HG02852 (cell line): Measurements from ENCODE around the gene GOLGA8R.
"Not testable (repeated sequence)": the region's sequence is repeated elsewhere in the genome, so short reads cannot be mapped to it uniquely, and the experiment has no call there.

Experiments
- ATAC-seq: cut with Tn5 transposase; IDR thresholded peaks from one replicate; pipeline ENCODE4 v1.9.1; 2021; ENCODE audit warnings: mild to moderate bottlenecking, moderate library complexity; ENCODE audit not compliant: unreplicated experiment

Gene GOLGA8R, protein sequence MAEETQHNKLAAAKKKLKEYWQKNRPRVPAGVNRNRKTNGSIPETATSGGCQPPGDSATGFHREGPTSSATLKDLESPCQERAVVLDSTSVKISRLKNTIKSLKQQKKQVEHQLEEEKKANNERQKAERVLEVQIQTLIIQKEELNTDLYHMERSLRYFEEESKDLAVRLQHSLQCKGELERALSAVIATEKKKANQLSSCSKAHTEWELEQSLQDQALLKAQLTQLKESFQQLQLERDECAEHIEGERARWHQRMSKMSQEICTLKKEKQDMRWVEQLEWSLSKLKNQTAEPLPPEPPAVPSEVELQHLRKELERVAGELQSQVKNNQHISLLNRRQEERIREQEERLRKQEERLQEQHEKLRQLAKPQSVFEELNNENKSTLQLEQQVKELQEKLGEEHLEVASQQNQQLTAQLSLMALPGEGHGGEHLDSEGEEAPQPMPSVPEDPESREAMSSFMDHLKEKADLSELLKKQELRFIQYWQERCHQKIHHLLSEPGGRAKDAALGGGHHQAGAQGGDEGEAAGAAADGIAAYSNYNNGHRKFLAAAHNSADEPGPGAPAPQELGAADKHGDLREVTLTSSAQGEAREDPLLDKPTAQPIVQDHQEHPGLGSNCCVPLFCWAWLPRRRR

DNA sequence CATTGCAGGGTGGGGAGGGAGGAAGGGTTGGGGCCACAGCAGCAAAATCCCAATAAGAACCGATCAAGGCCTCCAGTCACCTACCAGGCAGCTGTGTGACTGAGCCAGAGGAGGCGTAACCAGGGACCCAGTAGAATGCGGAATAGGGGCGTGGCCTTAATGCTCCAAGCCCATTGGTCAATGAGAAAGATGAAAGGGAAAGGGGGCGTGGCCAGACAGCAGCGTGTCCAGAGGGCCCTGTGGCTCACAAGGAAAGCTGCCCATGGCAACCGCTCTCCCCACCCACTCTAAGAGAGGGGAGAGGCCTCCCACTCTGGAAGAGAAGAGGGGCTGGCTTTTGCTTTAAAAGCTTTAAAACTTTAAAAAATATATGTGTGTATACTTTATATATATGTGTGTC is at the start of gene GOLGA8R:
TSS of gene GOLGA8R (minus strand) at position 101 of the 400 bp plus-strand sequence. CDS start at position 3, 98 bp downstream.
- not testable (repeated sequence) for ATAC-seq

DNA sequence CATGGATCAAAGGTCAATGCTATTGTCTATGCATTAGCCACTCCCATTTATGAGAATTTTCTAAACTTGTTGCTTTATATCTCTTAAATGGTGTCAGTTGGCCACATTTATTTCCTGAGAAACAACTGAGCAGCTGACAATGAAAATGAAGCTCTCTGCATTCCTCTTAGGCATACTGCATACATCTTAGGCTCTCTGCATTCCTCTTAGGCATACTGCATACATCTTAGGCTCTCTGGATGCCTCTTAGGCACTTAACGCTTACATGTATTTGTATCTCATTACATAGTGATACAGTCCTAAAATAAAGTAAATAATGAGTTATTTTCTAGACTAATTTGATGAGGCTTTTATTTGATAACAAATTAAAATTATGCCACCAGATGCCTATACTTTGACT is 49.8 kb upstream of the GOLGA8R start:
- not testable (repeated sequence) for ATAC-seq

DNA sequence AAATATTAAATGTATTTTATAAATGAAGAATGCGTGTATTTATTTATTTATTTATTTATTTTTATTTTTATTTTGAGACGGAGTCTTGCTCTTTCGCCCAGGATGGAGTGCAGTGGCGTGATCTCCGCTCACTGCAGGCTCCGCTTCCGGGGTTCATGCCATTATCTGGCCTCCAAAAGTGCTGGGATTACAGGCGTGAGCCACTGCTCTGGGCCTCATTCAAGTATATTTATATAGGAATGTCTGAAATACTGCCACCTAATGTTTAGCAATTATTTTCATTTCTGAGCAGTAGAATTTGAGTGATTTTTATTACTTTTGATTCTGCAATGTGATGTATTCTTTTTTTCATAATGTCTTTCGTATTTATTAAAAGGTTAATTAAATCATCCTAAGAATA is 48.1 kb upstream of the GOLGA8R start:
- ATAC-seq = not testable (repeated sequence)

DNA sequence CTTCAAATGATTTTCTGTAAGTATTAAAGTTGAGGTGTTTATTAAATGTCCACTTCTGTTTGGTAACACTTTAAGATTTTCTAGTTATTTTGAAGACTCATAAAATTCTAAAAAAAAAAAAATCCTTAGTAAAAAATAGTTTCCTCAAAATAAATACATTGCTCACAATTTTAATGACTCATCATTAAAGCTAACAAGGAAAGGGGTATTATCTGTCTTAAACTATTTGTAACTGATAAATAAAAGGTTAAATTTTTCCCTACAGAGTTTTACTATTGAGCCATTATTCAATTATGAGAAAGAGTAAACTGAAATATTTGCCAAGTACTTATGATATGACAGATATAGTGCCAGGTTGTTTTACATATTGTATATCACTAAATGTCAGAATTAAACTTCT is 38.6 kb upstream of the GOLGA8R start:
- ATAC-seq = not testable (repeated sequence)

DNA sequence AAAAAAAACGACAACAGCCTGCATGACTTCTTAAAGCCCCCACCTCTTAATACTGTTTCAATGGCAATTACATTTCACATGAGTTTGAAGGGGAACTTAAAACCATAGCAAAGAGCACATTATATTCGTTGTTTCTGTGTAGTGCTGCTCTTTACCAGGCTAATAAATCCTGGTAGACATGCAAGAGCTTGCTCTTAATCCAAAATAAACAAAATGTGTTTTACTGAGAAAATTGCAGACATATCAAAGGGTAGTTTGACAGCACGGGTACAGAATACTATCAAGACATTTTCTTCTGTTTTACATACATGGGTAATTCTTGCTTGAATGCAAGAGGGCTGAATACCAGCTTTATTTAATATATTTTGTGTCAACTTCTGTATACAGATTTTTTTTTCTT is 24.3 kb upstream of the GOLGA8R start:
- ATAC-seq = not testable (repeated sequence)

DNA sequence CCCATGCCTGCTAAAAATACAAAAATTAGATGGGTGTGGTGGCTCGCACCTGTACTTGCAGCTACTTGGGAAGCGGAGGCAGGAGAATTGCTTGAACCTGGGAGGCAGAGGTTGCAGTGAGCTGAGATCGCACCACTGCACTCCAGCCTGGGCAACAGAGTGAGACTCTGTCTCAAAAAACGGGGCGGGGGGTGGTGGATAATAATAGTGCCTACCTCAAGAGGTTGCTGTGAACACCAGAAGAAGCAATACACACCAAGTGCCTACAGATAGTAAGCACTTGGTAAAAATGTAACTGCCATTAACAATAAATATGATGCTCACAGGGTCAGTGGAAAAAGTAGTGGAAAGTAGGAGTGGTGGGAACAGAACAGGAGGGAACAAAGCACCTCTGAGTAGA is 21.8 kb upstream of the GOLGA8R start:
- ATAC-seq = not testable (repeated sequence)

DNA sequence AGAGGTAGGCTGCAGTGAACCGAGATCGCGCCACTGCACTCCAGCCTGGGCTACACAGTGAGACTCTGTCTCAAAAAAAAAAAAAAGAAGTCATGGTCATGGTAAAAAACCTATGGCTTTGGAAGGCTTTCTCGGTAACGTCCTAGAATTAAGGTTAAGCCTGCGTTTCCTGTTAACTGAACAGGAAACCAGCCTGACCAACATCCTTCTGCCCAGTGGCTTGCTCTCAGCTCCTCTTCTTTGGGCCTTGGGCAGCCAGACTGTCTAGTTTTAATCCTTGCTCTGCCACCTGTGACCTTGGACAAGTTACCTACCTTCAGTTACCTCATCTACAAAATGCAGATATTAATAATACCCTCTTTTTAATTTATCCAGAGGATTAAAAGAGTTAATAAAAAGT is 6.7 kb upstream of the GOLGA8R start:
- not testable (repeated sequence) for ATAC-seq

DNA sequence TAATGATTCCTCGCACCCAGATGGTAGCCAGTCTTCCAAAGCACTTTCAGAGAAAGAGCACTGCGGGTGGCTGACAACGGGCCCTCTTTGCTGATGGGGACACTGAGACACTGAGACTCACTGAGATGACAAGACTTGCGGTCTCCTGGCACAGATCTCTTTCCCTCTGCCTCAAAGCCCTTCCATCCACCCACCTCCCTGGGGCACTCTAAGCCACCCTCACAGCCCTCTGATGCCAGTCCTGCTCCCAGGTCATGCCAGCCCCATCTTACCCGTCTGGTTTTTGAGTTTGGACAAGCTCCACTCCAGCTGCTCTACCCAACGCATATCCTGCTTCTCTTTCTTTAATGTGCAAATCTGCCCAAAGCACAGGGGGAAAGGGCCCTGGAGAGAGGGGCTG is 6.4 kb downstream of the GOLGA8R start:
- ATAC-seq = not testable (repeated sequence)

DNA sequence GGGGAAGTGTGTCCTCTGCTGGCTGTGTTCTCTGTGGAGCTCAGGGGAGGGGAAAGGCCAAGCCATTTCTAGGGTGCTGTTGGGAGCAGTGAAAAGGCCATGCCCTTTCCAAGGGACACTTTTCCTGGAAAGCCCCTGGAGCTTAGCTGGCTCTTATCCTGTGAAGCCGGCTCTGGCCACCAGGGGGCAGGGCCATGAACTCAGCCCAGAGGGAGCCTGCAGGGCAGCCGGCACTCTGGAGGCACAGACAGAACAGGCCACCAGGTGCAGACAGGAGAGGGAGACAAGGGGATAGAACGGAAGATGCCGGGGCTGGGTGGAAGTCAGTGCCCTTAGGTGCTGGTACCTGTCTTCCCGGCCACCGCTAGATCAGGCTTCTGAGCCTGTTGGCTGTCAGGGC is 15.1 kb downstream of the GOLGA8R start:
- not testable (repeated sequence) for ATAC-seq

DNA sequence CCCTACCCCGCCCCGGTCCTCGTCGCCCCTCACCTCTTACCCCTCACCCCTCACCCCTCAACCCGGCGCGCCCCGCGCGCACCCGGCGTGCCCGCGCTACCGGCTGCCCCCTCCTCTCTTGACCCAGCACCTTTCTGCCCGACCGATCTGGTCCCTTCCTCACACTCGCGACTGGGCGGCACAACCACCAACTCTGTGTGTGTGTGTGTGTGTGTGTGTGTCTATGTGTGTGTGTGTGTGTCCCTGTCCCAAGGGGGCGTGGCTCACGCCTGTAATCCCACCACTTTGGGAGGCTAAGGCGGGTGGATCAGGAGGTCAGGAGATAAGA is 20.4 kb downstream of the GOLGA8R start:
- ATAC-seq = not testable (repeated sequence)

DNA sequence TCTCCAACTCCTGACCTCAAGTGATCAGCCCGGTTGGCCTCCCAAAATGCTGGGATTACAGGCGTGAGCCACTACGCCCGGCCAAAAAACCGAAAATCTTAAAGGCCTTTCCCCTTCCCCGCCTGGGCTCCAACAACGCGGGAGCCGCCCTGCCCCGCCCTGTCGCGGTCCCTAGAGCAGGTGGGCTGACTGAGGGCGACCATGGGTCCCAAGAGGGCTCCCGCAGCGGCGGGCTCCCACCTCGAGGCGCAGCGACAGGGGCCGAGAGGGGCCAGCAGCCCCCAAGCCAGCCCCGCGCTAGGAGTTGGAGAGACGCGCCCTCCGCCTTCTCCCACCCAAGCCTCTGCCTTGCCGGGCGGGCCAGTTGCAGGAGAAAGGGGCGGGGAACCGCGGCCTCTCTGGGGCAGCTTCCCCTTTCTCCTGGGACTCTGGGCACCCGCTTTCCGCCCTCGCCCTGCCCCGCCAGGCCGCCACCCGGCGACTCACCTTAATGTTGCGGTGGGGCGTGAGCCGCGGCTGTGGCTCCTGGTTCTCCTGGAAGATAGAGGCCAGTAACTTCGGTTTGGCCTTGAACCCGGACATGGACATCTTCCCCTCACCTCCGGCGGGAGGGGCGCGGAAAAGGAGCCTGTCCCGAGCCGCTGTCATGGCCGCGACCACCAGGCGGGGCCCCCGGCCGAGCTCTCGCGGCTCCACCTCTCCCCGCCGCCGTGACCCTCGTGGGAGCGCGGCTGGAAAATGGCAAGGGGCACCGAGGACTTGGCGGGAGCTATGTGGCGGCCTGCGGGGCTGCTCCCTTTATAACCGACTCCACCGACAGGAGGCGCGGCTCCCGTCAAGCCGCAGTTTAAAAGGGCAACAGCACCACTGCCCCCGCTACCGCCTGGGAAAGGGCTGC is 21.0 kb downstream of the GOLGA8R start, which contains the start of gene CHRFAM7A:
TSS of gene CHRFAM7A (minus strand) at position 775 of the 898 bp plus-strand sequence. CDS start 10,189 bp downstream, outside the sequence.
- ATAC-seq = not testable (repeated sequence)

DNA sequence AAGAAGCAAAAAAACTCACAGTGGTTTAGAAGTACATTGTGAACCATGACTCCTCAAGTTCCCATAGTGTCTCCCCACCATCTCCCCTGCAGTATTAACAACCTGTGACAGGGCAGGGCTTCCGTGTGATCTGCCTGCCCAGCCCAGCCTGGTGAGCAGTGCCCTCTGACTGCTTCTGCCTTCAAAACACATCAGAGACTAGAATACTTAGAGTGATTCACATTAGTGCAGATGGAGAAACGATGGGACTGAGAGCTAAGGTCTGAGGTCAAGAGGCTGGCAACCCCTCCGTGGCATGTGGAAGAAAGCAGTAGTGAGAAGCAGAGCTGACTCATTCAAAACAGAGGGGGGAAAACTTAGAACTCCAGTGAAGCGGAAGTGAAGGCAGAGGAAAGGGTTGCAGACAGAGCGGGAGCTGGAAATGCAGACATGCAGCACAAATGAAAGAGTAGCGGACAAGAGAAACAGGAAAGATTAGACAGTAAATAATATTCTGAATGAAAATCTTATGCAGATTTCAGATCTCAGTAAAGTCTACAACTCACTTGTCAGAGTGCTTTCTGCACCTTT is 27.7 kb downstream of the GOLGA8R start:
- ATAC-seq = not testable (repeated sequence)

DNA sequence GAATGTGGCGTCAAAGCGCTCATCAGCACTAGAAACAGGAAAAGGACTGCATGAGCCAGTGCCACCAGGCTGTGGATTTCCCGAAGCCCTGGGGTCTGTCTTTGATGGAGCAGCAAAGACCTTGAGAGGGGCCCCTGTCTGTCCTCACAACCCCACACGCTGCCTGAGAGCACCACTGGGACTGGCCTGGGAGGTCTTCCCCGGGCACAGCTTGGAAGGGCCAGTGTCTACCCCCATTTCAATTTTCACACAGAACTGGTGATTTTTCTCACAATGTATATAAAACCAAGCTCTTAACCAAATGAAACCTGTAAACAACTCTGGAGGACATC is 37.0 kb downstream of the GOLGA8R start:
- not testable (repeated sequence) for ATAC-seq

DNA sequence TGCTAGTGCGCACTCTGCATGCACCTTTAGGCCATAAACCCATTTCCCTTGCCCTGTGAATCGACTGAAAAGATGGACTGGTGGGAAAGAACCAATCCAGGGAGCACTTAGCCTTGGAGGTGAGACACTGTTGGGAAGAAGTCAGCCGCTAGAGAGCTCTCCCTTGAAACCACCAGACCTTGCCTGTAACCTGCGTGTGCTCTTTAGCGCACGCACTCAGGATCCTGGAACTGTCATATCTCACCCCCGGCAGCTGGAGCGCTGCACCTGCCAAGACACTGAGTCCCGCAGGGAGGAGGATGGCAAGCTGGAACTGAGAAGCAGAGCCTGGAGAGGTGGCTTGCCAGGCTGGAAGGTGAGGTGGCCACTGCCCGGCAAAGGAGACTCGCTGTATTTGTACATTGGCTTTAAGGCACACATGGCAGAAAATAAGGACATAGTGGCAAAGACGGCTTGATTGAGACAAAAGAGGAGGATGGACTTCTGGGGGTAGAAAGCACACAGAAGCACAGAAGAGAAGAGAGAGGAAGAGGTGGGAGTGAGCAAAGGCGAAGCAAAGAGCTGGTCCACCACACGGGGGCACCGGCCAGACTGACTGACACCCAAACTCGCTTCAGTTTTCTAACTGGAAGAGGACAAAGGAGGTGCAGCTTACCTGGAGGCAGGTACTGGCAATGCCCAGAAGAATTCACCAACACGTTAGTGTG is 37.5 kb downstream of the GOLGA8R start:
- ATAC-seq = not testable (repeated sequence)

DNA sequence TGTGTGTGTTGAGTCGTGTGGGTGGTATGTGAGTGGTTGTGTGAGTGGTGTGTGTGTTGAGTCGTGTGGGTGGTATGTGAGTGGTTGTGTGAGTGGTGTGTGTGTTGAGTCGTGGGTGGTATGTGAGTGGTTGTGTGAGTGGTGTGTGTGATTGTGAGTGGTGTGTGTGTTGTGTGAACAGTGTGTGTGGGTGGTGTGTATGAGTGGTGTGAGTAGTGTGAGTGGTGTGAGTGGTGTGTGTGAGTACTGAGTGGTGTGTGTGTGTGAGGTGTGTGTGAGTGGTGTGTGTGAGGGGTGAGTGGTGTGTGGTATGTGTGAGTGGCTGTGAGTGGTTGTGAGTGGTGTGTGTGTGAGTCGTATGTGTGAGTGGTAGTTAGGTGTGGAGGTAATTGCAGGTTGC is 38.2 kb downstream of the GOLGA8R start:
- ATAC-seq = not testable (repeated sequence)

DNA sequence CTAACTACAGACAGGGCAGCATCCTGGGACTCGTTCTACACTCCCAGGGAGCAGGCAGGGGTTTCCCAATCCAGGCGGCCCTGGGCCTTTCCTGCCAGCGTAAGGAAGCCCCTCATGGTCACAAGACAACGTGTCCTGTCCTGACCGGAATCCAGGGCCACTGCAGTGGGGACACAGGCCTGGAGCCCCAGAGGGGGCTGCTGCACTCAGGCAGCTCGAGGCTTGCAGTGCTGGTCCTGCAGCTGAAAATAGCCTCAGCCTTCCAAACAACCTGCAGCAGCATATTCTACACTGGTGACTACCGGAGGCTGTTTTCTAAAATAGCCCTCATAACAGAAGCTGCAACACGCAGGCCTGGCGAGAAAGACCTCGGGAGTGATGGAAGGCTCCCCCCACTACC is 39.2 kb downstream of the GOLGA8R start:
- ATAC-seq = not testable (repeated sequence)

DNA sequence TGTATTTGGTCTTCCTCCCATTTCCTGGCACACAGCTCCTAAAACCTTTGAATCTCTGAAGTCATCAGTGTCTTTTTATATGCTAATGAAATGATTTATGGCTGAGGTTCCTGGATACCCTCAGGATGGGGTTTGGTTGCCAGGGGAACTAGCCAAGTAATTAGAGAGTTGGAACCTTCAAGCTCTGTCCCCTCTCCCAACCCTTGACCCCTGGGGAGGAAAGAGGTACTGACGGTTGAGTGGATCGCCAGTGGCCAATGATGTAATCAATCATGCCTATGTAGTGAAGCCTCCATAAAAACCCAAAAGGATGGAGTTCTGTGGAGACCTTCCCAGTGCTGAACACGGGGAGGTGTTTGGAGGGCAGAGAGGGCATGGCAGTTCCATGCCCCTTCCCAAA is 45.8 kb downstream of the GOLGA8R start:
- ATAC-seq = not testable (repeated sequence)

DNA sequence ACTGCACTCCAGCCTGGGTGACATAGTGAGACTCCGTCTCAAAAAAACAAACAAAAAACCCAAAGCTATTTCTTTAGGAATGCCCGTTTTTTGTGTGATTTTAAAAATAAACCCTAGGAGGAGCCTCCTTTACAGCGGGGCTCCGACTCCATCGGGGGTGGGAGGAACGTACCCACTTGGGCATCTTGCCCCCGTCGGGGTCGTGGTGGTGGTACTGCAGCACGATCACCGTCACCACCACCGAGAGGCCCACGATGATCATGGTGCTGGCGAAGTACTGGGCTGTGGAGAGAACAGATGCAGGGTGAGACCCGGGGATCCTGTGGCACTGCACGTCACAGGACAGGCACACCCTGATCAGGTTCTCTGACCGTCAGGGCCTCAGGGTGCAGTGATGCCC is 46.8 kb downstream of the GOLGA8R start:
- ATAC-seq = not testable (repeated sequence)

DNA sequence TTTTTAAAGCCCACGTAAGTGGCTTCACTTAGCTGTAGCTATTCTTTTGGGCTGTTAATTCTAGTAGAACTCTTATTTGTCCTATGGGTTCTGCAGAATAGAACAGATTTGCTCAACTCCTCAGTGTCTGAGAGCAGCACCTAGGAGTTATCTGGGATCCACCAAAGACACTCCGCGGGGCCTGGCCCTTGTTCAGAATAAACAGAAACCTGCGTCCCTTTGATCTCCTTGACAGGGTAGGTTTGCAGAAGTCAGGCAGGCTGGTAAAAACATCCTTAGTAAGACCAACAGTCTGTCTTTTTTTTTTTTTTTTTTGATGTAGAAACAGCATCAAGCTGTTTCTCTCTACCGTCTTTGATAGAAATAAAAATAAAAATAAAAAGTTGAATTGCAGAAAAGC is 52.7 kb downstream of the GOLGA8R start:
- ATAC-seq = not testable (repeated sequence)

DNA sequence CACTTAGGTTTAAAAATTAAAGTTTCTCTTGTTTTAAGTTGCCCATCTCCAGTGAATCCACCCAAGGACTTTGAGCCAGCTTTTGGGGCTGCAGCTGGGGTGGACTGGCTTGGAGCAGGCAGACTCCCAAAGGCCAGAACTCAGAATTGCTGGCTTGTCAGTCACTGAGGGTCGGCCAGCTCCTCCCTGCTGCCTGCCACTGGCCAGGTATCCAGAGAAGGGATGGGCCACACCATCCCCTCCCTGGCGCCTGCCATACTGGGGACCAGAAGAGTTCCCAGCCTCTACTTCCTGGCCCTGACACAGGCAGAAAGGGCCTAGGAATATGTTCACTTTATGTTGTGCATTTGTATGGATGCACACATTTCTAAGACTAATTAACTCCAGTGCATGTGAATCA is 53.1 kb downstream of the GOLGA8R start:
- ATAC-seq = not testable (repeated sequence)
